GM18520 (cell line): Measurements from ENCODE around the gene COMMD1.
A peak's percentile ranks its signal among the peaks of the same experiment; 100 is the strongest.
"Not testable (repeated sequence)": the region's sequence is repeated elsewhere in the genome, so short reads cannot be mapped to it uniquely, and the experiment has no call there.

Source experiments
- ATAC-seq: cut with Tn5 transposase; IDR thresholded peaks from one replicate; pipeline ENCODE4 v1.9.1; 2021; ENCODE audit not compliant: unreplicated experiment

The COMMD1 gene

DNA sequence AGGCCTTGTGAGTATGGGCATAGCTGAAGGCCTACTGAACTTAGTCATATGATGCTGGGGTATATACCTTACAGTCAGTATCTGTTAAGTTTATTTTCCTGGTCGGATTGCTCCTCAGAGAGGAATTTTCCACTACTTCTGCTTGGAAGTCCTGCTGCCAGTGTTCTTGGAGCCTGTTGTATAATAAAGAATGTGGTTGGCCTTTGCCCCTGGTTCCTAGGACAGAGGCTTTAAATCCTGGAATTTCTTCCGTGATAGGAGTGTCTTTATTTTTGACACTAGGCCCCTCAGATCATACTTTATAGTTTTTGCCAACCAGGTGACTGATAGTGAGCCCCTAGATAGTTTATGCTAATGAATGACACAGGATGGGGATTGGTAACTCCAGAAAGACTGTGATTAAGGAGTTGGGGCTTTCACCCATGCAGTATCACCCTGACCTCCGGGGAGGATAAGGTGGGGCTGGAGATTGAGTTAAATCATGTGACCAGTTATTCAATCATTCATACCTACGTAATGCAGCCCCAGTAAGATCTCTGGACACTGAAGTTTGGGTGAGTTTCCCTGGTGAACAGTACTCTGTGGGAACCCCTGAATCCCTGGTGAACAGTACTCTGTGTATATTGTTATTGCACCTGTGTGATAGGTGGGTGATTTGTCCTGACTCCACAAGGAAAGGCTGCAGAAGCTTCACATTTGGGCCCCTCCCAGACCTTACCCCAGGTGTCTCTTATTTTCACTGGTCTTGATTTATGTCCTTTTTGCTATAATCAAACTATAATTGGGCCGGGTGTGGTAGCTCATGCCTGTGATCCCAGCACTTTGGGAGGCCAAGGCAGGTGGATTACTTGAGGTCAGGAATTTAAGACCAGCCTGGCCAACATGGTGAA is 56.9 kb downstream of the COMMD1 start:
- ATAC-seq, result no peak

DNA sequence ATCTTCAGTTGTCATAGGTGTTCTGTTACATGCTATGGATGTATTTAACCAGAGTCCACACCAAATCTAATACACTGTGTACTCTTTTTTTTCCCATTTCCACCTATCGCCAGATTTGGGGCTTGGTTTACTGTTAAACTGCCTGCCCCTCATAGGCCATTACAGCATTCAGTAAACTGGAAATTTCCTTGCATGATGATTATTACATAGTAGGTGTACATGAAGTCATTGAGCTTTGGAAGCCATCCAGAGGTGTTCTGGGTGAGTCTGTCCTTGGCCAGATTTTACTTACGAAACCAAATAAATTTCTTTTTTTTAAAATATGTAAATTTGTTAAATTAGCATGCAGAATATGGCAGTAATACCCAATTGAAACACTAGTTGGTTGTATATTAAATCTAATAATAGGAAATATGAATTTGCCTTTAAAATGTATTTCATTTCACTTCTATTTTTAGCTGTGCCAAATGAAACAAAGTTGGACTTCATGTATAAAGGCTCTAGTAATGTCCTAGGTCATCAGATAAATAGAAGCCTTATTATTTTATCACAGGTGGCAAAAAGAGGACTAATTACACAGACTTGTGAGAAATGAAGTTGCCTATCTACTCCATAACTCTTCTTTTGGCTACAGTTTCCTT is 60.7 kb downstream of the COMMD1 start:
- ATAC-seq, result no peak

DNA sequence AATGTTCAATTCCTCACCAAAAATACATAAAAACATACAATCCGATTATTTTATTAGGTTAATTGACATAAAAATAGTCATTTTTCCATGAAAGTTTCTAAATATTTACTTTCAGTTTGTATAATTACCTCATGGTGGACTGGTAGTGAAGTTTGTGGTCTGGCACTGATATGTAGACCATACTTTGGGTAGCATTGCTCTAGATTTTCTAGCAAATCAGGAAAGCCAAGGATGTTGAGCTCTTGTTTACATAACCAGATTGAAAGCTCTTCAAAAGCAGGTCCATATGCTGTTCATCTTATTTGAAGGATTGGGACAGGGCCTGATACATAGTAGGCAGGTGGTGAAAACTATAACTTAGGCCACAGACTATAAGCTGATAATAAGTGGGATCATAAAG is 61.8 kb downstream of the COMMD1 start:
- no peak for ATAC-seq

DNA sequence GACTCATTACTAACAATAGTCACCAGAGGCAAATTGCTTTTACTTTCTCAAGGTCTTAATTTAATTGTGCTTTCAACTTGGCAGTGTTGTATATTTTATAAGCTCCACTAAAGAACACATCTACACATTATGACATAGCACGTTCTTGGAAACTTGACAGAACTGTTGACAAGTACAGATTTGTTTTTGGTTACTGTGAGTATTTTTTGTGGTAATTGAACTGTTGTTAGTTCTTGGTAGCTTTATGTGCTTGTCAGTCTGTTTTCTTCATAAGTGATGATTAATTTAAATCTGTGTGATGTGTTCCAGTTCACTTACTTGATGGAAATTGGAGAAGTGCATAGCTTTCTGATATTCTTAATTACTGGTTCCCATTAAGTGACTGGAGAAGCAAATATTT is 63.9 kb downstream of the COMMD1 start:
- no peak for ATAC-seq

DNA sequence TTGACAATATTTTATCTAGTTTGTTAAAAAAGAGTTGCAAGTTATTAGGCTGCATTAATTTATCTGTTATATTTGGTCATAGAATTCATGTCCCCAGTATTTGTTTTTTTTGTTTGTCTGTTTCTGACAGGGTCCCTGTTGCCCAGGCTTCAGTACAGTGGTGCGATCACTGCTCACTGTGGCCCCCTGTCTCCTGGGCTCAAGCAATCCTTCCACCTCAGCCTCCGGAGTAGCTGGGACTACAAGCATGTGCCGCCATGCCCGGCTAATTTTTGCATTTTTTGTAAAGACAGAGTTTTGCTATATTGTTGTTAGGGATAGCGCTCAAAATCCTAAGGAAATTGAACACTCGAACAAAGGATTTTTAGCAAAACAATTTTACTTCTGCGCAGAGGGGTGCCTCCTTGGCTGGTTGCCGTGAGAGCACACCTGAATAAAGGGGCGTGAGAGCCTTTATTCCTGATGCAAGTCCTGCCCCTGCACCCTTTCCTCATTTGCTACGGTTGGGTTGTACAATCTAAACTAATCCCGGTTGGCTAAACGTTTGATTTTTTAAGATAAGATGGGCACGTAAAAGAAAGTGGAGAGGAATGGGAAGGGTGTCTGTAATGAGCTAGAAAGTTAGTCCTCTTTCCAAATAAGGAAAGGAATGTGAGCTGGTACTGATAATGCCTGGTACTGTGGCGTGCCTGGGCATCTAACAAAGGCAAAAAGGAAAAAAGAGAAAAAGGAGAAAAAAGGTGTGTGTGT is 65.5 kb downstream of the COMMD1 start:
- ATAC-seq, result no peak

DNA sequence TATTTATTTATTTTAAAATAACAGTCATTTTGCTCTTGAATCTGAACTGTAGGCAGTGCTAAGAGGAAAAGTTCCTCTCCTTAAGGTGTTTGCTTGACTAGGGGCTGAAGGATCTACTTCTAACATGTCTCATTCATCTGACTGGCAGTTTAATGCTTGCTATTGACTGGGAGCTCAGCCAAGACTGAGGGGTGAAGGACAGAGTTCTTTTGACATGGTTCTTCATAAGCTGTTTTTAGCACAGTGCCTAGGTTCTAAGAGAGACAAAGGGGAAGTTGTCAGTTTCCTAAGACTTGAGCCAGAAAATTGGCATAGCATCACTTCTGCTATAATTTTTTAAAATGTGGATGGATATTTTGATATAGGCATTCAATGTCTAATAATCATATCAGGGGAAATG is 73.0 kb downstream of the COMMD1 start:
- no peak for ATAC-seq

DNA sequence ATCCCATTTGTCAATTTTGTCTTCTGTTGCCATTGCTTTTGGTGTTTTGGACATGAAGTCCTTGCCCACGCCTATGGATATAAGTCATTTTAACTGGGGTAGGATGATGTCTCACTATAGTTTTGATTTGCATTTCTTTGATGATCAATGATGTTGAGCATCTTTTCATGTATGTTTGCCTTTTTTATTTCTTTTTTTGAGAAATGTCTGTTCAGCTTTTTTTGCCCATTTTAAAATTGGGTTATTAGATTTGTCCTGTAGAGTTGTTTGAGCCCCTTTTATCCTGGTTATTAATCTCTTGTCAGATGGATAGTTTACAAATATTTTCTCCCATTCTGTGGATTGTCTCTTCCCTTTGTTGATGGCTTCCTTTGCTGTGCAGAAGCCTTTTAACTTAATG is 75.3 kb downstream of the COMMD1 start:
- ATAC-seq, result no peak

DNA sequence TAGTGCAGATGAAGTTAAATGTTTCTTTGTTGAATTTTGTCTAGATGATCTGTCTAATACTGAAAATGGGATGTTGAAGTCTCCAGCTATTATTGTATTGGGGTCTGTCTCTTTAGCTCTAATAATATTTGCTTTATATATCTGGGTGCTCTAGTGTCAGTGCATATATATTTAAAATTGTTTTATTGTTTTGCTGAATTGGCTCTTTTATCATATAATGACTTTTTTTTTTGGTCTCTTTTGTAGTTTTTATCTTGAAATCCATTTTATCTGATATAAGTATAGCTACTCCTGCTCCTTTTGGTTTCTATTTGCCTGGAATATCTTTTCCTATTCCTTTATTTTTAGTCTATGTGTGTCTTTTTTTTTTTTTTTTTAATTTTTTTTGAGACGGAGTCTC is 79.2 kb downstream of the COMMD1 start:
- ATAC-seq, result no peak

DNA sequence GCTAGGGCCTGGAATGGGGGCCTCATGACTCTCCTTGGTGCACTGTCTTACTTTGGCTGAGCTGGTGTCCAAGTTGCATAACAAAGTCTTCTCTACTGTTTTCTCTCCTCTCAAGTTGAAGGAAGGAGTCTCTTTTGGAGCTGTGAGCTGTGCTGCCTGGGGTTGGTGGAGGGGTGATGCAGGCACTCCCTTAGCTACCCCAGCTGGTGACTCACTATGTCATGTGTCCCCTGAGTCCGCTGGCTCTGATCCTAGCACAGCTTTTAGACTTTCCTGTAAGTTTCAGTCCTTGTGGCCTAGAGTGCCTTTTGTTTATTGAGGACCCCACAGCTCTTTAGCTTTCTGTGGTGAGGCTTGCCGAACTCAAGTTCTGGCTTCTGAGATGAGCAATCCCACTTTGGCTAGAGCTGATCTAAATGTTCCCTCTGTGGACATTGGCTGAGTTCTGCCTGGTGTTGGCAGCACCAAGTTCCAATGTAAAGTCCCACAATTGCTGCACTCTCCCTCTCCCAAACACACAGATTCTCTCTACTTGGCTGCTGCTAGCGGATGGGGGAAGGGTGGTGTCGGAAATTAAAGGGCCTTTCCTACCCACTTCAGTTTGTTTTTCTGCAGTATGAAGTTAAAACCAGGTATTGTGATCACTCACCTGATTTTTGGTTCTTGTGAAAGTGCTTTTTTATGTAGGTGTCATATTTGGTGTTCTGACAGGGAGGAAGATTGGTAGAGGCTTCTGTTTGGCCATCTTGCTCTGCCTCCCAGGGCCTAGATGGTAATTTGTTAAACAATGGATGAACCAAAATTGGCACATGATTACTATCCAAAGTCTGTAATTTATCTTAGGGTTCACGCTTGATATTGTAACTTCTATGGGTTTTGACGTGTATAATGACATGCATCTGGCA is 83.2 kb downstream of the COMMD1 start:
- no peak for ATAC-seq

DNA sequence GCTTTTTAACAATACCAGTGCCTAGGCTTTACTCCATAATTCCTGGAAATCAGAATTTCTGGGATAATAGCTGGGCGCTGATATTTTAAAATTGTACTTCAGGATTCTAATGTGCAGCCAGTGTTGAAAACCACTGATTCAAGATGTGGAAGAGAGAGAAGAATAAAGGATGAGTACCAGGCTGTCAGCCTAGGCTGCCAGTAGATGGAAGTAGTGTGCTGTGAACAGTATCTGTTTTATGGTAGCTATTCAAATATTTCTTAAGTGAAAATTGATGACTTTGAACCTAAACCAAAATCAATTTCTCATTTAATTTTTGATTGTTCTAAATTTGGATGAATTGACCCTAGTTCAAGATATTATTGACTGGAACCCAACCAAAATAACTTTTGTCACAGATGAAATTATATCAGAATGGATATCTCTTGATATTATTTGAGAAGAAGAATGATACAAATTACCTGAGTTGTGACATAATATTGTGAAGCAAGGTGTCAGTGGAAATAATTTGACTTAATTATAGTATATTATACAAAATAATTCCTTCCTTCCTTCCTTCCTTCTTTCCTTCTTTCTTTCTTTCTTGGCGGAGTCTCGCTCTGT is 88.0 kb downstream of the COMMD1 start:
- no peak for ATAC-seq

DNA sequence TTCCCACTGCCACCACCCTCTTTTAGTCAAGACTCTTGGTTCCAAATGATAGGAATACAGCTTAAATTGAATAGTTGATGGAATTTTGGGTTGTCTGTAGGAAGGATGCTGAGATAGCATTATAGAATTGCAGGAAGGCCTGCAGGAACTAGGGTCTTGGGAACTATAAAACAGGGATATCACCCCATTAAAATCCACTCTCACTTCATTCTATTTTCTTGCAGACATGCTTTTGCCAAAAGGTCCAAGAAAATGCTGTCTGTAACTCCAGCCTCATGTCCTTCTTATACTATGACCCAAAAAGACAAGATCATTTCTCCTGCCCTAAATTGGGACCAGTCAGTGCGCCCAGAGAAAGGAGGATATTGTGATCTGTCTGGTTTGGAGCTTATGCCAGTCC is 89.1 kb downstream of the COMMD1 start:
- ATAC-seq, result no peak

DNA sequence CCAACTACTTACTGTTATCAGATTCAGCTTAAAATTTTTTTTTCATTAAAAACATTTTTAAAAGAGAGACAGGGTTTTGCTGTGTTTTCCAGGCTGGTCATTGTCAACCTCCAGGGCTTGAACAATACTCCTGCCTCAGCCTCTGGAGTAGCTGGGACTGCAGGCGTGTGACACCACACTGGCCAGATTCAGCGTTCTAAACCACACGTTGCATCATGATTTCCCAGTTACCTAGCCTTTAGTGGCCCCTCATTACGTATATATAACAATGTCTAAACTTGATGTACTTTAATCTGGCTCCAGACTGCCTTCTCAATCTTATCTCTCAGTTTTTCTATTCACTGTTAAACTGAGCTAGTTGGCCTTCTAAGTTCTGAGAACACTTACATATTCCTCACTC is 89.6 kb downstream of the COMMD1 start:
- no peak for ATAC-seq

DNA sequence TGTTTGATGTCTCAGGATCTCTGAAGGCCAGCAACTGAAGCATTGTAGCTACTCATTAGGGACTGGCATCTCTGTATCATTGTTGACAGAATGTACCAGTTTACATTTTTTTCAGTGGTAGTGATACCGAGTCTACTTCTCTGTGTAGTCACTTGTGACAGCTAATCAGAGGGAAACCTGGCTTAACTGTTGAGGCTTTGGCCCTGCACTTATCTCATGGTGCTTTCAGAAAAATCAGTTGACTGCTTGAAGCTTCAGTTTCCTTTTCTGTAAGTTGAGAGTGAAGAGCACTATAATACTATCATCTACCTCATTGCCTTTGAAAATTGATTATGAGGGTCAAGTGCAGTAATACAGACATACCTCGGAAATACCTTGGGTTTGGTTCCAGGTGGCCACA is 90.0 kb downstream of the COMMD1 start:
- peak; percentile 62 for ATAC-seq

DNA sequence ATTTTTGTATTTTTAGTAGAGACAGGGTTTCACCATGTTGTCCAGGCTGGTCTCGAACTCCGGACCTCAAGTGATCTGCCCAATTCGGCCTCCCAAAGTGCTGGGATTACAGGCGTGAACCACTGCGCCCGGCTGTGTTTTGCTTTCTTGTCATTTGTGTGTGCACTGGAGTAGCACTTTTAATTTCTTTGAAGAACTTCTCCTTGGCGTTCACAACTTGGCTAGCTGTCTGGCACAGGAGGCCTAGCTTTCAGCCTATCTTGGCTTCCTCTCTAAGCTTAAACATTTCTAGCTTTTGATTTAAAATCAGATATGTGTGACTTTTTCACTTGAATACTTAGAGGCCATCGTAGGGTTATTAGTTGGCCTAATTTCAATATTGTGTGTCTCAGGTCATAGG is 93.0 kb downstream of the COMMD1 start:
- ATAC-seq, result no peak

DNA sequence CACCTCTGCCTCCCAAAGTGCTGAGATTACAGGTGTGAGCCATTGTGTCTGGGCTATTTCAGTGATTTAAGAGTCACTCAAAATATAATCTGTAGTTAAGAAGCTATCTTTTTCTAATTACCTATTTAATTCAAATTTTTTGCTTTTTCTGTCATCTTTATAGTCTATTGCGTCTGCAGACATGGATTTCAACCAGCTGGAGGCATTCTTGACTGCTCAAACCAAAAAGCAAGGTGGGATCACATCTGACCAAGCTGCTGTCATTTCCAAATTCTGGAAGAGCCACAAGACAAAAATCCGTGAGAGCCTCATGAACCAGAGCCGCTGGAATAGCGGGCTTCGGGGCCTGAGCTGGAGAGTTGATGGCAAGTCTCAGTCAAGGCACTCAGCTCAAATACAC is 95.1 kb downstream of the COMMD1 start:
- ATAC-seq, result no peak

DNA sequence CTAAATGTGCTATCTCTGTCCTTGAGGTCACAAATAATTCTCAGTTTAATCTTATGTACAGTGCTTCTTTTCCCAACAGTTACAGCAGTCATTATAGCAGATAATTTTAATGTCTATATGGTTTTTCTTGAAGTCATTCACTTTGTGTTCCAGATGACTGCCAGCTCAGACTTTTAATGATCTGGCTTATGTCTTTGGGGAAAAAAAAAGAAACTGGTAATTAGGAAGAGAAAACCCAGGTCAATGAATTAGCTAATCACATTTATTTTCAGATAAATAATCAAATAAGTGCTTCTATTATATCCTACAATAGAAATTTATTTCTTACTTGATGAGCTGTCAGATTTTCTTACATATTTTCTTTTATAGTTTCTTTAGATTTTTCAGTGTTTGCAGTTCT is 96.0 kb downstream of the COMMD1 start:
- no peak for ATAC-seq

DNA sequence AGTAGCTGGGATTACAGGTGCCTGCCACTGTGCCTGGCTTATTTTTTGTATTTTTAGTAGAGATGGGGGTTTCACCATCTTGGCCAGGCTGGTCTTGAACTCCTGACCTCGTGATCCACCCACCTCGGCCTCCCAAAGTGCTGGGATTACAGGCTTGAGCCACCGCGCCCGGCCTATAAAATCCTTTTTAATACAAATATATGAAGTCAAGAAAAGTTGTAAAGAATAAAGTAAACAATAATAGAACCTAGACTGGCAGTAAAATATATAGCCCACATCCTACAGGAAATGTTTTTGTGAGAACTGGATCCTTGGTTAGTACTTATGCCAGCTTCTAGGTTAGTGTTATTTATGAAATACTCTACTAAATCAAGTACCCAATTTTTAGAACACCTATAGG is 99.0 kb downstream of the COMMD1 start:
- ATAC-seq, result not testable (repeated sequence)

DNA sequence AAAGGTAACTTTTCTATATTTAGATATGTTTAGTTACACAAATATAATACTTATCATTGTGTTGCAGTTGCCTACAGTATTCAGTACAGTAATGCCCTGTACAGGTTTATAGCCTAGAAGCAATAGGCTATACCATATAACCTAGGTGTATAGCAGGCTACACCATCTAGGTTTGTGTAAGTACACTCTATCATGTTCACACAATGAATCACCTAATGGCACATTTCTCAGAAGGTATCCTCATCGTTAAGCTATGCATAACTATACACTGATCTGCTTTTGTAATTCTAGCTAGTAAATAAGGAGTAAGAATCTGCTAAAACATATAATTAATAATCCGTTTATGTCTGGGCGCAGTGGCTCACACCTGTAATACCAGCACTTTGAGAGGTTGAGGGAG is 102.1 kb downstream of the COMMD1 start:
- no peak for ATAC-seq

DNA sequence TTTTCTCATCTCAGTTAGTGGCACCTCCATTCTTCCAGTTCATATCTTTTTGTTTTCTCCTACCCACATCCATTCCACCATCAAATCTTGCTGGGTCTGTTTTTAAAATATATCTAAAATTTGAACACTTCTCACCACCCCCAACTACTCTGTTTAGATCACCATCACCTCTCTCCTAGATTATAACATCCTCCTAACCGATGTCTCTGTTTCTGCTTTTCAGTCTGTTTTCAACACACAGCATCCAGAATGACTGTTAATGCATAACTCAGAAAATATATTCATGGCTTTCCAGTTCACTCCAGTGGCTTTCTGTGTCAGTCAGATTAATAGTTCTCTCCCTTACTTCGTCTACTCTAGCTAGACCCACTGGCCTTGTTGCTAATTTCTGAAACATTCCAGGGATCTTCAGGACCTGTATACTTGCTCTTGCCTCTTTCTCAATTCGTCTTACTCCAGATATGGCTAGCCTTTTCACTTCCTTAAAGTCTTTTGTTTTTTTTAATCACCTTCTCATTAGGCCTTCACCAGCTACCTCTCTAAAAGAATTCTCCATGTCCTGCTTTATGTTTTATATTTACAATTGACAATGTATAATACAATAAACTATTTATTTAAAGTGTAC is 105.3 kb downstream of the COMMD1 start:
- ATAC-seq, result no peak

DNA sequence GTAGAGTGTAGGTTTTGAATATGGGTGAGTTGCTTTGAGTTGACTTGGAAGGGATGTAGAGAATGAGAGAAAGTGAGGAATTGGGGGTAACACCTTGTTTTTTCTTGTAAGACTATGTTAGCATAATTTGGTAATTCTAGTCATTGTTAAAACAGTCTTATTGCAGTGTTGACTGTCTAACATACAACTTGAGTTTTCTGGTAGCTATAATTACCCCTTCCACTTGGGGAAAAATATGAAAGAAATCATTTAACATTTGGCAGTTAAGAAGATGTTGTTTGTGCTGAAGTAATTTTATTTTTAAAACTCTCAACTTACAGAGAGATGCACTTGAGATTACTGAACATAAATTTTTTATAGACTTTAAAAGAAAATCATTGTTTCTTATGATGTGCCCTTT is 108.2 kb downstream of the COMMD1 start:
- no peak for ATAC-seq
